CD14-positive monocyte (primary cell): ENCODE results near the gene LMTK2. TPM values are rescaled to one million over a fixed set of nuclear protein-coding genes. Genes with fewer than 3 reads are reported as not detected.

ENCODE experiments used
- DNase-seq, 3 donors: peaks; one replicate each; pipeline ENCODE4 v3.0.0-alpha.2; 2011 to 2022
- H2AFZ ChIP-seq: 2 replicates; pipeline ENCODE4 v1.6.0; 2012; ENCODE audit warnings: mild to moderate bottlenecking, low read depth, low read length, inconsistent platforms; ENCODE audit not compliant: insufficient read depth, poor library complexity, severe bottlenecking
- H3K27ac ChIP-seq, 2 donors: 1 replicate in 1 of 2; 2 replicates in 1 of 2; pipeline ENCODE4 v1.5.1; 2012 to 2013; ENCODE audit warnings: low read length in 2 of 2, control low read depth in 1 of 2, inconsistent platforms in 1 of 2, low read depth in 1 of 2, mild to moderate bottlenecking in 1 of 2
- H3K27me3 ChIP-seq, 2 donors: one replicate each; pipeline versions ENCODE4 v1.6.0 to v1.6.1; 2011 to 2013; ENCODE audit warnings: low read length in 2 of 2; ENCODE audit not compliant: control insufficient read depth in 2 of 2, insufficient read depth in 2 of 2
- H3K36me3 ChIP-seq, 2 donors: replicated peaks in 1 of 2; 1 replicate in 1 of 2; 2 replicates in 1 of 2; pipeline versions ENCODE4 v1.5.1 to v1.6.1; 2012 to 2013; ENCODE audit warnings: low read length in 2 of 2, control low read depth in 1 of 2, inconsistent platforms in 1 of 2, mild to moderate bottlenecking in 1 of 2; ENCODE audit not compliant: insufficient read depth in 2 of 2, control insufficient read depth in 1 of 2
- H3K4me1 ChIP-seq, 2 donors: 1 replicate in 1 of 2; 2 replicates in 1 of 2; pipeline versions ENCODE4 v1.5.1 to v1.6.1; 2012 to 2013; ENCODE audit warnings: low read length in 2 of 2, control low read depth in 1 of 2, inconsistent platforms in 1 of 2, mild to moderate bottlenecking in 1 of 2, moderate library complexity in 1 of 2; ENCODE audit not compliant: insufficient read depth in 2 of 2, control insufficient read depth in 1 of 2
- H3K4me2 ChIP-seq: replicated peaks from 2 replicates; pipeline ENCODE3; 2012; ENCODE audit warnings: low read length, moderate library complexity, mild to moderate bottlenecking; ENCODE audit not compliant: poor library complexity, severe bottlenecking; ENCODE audit errors: extremely low read depth
- H3K4me3 ChIP-seq, 3 experiments: fragments of 200-600 bp in 1 of 3; sonication (generic) in 1 of 3; replicated peaks in 1 of 3; 1 replicate in 2 of 3; 2 replicates in 1 of 3; pipeline ENCODE4 v1.5.1; 2011 to 2013; ENCODE audit warnings: low read length in 3 of 3, mild to moderate bottlenecking in 3 of 3, control low read depth in 2 of 3, low read depth in 2 of 3, inconsistent platforms in 1 of 3, moderate library complexity in 1 of 3
- H3K79me2 ChIP-seq: 2 replicates; pipeline ENCODE4 v1.6.0; 2012; ENCODE audit warnings: mild to moderate bottlenecking, control low read depth, inconsistent platforms, low read length, moderate library complexity; ENCODE audit not compliant: insufficient read depth
- H3K9ac ChIP-seq: 2 replicates; pipeline ENCODE4 v1.6.0; 2017; ENCODE audit warnings: low read length, mild to moderate bottlenecking; ENCODE audit not compliant: insufficient read depth, poor library complexity, severe bottlenecking
- H3K9me3 ChIP-seq, 2 donors: replicated peaks in 1 of 2; 1 replicate in 1 of 2; 2 replicates in 1 of 2; pipeline versions ENCODE4 v1.5.1 to v1.6.1; 2012 to 2013; ENCODE audit warnings: low read length in 2 of 2, control low read depth in 1 of 2; ENCODE audit not compliant: control insufficient read depth in 1 of 2, insufficient read depth in 1 of 2
- H4K20me1 ChIP-seq: 2 replicates; pipeline ENCODE4 v1.6.0; 2012; ENCODE audit warnings: mild to moderate bottlenecking, low read length, control low read depth, moderate library complexity; ENCODE audit not compliant: insufficient read depth
- H3K27ac Mint-ChIP-seq, 7 donors: one replicate each; pipeline ENCODE4 v1.8.0; 2020; ENCODE audit warnings: mild to moderate bottlenecking in 7 of 7, mixed read lengths in 7 of 7, moderate library complexity in 6 of 7, inconsistent platforms in 2 of 7
- H3K27me3 Mint-ChIP-seq, 3 donors: one replicate each; pipeline ENCODE4 v1.8.0; 2021 to 2022; ENCODE audit warnings: low read depth in 3 of 3, mild to moderate bottlenecking in 3 of 3, mixed read lengths in 3 of 3, moderate library complexity in 3 of 3, inconsistent platforms in 1 of 3
- H3K36me3 Mint-ChIP-seq, 2 donors: one replicate each; pipeline ENCODE4 v1.8.0; 2020; ENCODE audit warnings: mixed read lengths in 2 of 2, inconsistent platforms in 1 of 2, mild to moderate bottlenecking in 1 of 2
- H3K4me1 Mint-ChIP-seq: one replicate; pipeline ENCODE4 v1.8.0; 2020; ENCODE audit warnings: mild to moderate bottlenecking, mixed read lengths
- H3K4me3 Mint-ChIP-seq, 2 donors: one replicate each; pipeline ENCODE4 v1.8.0; 2020; ENCODE audit warnings: mild to moderate bottlenecking in 2 of 2, mixed read lengths in 2 of 2, moderate library complexity in 1 of 2
- H3K9me3 Mint-ChIP-seq, 7 donors: one replicate each; pipeline ENCODE4 v1.8.0; 2020 to 2022; ENCODE audit warnings: mixed read lengths in 7 of 7, mild to moderate bottlenecking in 6 of 7, moderate library complexity in 6 of 7, inconsistent platforms in 2 of 7
- CTCF ChIP-seq: fragments of 200-600 bp; IDR thresholded peaks from one replicate; pipeline ENCODE4 v1.8.0; 2022; ENCODE audit warnings: antibody characterized with exemption, mild to moderate bottlenecking
- WGBS: methylation state at CpG from one replicate; pipeline ENCODE4 v1.1.5; 2013; ENCODE audit warnings: missing lambda C conversion rate; ENCODE audit not compliant: insufficient coverage; 5-methylcytosine and 5-hydroxymethylcytosine counted together
- intact Hi-C, 2 donors: fragments of 100-400 bp; cut with micrococcal nuclease; formaldehyde crosslinking; loops; one replicate each; pipeline versions ENCODE4 v1.15.0 to v1.15.1; 2023
- polyA plus RNA-seq, 3 donors: library from polyadenylated mRNA; depleted of rRNA in 1 of 3; unstranded in 2 of 3; stranded (reverse) in 1 of 3; fragments of 300-500 nt in 2 of 3; fragments of >200 nt in 1 of 3; fragmentation: Illumina TruSeq in 2 of 3; gene quantifications; 1 replicate in 2 of 3; 2 replicates in 1 of 3; pipeline ENCODE4 v1.2.3, GENCODE V29; 2012 to 2021

The LMTK2 gene
- polyA plus RNA-seq, 3 donors, result 1.7 to 9.2 (median 1.8) TPM

- Histone ChIP-seq H3K4me1 (no peaks in the 10 kb centered on the region), H3K9me3 (no peaks in the 10 kb centered on the region), H3K27ac (no peak overlapping the region), H3K4me2 (no peak overlapping the region), H3K27me3 (no peaks in the 10 kb centered on the region), H3K79me2 (no peaks in the 10 kb centered on the region), H4K20me1 (no peaks in the 10 kb centered on the region), H3K9ac (no peak overlapping the region), H3K36me3 (peaks cover 65 to 92% of the 10 kb centered on the region in 2 donors), H2AFZ (no peak overlapping the region), H3K4me3 (no peak overlapping the region)
- intact Hi-C loops, result no loop called here
- Mint-ChIP-seq H3K27me3 (no peaks in the 10 kb centered on the region), H3K4me1 (no peaks in the 10 kb centered on the region), H3K9me3 (no peaks in the 10 kb centered on the region), H3K27ac (peak overlapping the region in 2 of 7 donors; percentile 35 to 40), H3K4me3 (no peak overlapping the region), H3K36me3 (peaks cover 55 to 84% of the 10 kb centered on the region in 2 donors)
- 63% methylated on average over 6 of the region's 8 CpGs for WGBS
- no peak for TF ChIP-seq CTCF
- DNase-seq, result no peak
Observed at GRCh38 chr7:98232263-98232585, 125.6 kb downstream of the LMTK2 start.

DNA sequence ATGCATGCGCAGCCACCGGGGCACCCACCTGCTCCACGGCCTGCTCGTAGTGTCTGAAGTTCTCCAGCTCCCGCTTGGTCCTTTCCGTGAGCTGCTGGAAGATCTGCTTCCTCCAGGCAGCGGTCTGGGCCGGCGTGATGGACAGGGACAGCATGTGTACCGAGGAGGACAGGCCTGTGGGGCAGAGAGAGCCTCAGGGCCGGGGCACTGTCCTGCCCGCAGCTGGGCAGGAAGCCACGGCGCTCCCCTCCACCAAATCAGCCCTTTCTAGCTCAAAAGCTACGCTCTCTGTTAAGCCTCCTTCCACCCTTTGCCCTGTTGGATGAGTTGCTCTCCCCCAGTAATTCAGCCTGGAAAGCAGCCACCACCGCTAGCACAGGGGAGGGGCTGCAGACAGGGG lies 126.1 kb downstream of the LMTK2 start:
- Histone ChIP-seq H3K27ac (no peak overlapping the region), H3K27me3 (no peaks in the 10 kb centered on the region), H4K20me1 (no peaks in the 10 kb centered on the region), H3K36me3 (peaks cover 64 to 90% of the 10 kb centered on the region in 2 donors), H3K4me1 (no peaks in the 10 kb centered on the region), H3K4me3 (no peak overlapping the region), H3K4me2 (no peak overlapping the region), H3K9ac (no peak overlapping the region), H3K79me2 (no peaks in the 10 kb centered on the region), H2AFZ (no peak overlapping the region), H3K9me3 (no peaks in the 10 kb centered on the region)
- no peak overlapping the region for H3K4me3 Mint-ChIP-seq
- no peak for TF ChIP-seq CTCF
- no peaks in the 10 kb centered on the region for H3K9me3 Mint-ChIP-seq
- WGBS, result 94% methylated on average over 8 of the region's 16 CpGs
- H3K4me1 Mint-ChIP-seq, result no peaks in the 10 kb centered on the region
- H3K27ac Mint-ChIP-seq, result no peak overlapping the region
- intact Hi-C loops, result no loop called here
- DNase-seq, result no peak
- no peaks in the 10 kb centered on the region for H3K27me3 Mint-ChIP-seq
- H3K36me3 Mint-ChIP-seq, result peaks cover 54 to 84% of the 10 kb centered on the region in 2 donors
